Astrocyte of the spinal cord (primary cell): ENCODE results near the gene ERC2.

Experiments used
- DNase-seq: peaks from one replicate; pipeline ENCODE4 v3.0.0; 2011; ENCODE audit warnings: low read depth, low spot score
- H3K4me3 ChIP-seq: 2 replicates; pipeline ENCODE4 v1.5.1; 2011; ENCODE audit warnings: low read depth, mild to moderate bottlenecking, low read length, moderate library complexity
- in situ Hi-C: cut with HindIII; loops from 2 replicates; pipeline ENCODE4 v1.10.0; 2017; ENCODE audit warnings: low sequenced_read_pairs
- TF ChIP-seq, protein P1 (sequence below): IDR thresholded peaks from 2 replicates; pipeline ENCODE4 v1.5.1; 2012; ENCODE audit warnings: low read depth, mild to moderate bottlenecking, low read length, inconsistent platforms

Gene ERC2

GRCh38 chr3:55923207-55923606 lies 545.1 kb downstream of the ERC2 start:
- in situ Hi-C loops: no loop called here
- no peak for DNase-seq

GRCh38 chr3:55912880-55913279 lies 555.4 kb downstream of the ERC2 start:
- DNase-seq: no peak
- TF ChIP-seq, protein P1, sequence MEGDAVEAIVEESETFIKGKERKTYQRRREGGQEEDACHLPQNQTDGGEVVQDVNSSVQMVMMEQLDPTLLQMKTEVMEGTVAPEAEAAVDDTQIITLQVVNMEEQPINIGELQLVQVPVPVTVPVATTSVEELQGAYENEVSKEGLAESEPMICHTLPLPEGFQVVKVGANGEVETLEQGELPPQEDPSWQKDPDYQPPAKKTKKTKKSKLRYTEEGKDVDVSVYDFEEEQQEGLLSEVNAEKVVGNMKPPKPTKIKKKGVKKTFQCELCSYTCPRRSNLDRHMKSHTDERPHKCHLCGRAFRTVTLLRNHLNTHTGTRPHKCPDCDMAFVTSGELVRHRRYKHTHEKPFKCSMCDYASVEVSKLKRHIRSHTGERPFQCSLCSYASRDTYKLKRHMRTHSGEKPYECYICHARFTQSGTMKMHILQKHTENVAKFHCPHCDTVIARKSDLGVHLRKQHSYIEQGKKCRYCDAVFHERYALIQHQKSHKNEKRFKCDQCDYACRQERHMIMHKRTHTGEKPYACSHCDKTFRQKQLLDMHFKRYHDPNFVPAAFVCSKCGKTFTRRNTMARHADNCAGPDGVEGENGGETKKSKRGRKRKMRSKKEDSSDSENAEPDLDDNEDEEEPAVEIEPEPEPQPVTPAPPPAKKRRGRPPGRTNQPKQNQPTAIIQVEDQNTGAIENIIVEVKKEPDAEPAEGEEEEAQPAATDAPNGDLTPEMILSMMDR: no peak
- in situ Hi-C loops: no loop called here
- no peak overlapping the region for H3K4me3 ChIP-seq

More at GRCh38 chr3:55923207-55923606, 545.1 kb downstream of the ERC2 start:
- TF ChIP-seq, protein P1: no peak
- H3K4me3 ChIP-seq: no peak overlapping the region

DNA sequence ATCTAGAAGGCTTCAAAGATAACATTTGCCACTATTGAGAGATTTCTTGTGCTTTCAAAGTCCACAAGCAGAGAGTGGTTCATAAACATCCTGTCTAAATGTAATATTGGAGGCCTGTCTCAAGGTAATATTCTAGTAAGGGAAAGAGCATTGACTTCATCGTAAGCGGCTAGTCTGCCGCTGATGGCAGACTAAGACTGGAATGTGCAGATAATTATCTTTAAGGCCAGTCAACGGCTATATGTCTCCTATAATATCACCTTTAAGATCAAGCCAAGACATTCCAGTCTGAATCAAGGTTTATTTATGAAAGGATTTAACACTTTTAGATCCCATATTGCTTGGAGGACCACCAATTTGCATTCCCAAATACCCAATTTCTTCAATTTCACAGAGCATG lies 557.0 kb downstream of the ERC2 start:
- no peak overlapping the region for H3K4me3 ChIP-seq
- TF ChIP-seq, protein P1: no peak
- in situ Hi-C loops: no loop called here
- DNase-seq: no peak

GRCh38 chr3:55910543-55910942 lies 557.7 kb downstream of the ERC2 start:
- TF ChIP-seq, protein P1: no peak
- in situ Hi-C loops: no loop called here
- no peak for DNase-seq
- no peak overlapping the region for H3K4me3 ChIP-seq

GRCh38 chr3:55909373-55909772 lies 558.9 kb downstream of the ERC2 start:
- TF ChIP-seq, protein P1: no peak
- DNase-seq: no peak
- in situ Hi-C loops: no loop called here
- H3K4me3 ChIP-seq: no peak overlapping the region

DNA sequence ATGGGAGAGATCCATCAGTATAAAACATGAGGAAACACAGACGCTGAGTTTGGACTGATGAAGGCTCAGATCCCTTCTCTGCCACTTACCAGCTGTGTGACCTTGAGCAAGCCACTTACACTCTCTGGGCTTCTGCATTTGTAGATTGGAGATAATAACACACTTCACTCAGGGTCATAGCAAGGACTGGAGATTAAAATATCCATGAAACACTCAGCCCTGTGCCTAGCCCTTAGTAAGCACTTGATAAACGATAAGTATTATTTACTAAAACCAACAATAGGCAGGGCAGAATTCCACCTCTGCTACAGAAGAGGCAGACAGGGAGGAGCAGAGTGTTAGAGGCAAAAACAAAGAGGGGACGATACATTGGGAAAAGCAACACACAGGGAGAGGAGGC lies 560.7 kb downstream of the ERC2 start:
- no peak for DNase-seq
- TF ChIP-seq, protein P1: no peak
- in situ Hi-C loops: no loop called here
- no peak overlapping the region for H3K4me3 ChIP-seq

DNA sequence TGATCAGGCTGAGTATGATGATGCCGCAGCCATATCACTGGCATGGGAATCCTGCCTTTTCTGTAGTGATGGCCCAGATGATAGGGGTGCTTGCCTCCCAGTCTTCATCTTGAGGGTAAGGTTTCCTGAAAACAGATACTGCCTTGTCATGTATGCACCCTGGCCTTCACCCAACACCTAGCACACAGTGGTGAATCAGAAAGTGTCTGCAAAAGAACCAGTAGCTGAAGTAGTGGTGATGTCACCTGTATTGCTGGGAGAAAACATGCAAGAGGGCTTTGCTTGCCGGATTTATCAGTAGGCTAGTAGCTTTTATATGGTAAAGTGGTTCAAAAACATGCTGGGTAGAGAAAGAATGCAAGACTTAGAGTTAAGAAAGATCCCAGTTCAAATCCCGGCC lies 561.4 kb downstream of the ERC2 start:
- no peak overlapping the region for H3K4me3 ChIP-seq
- DNase-seq: no peak
- TF ChIP-seq, protein P1: no peak
- in situ Hi-C loops: no loop called here
